ENCODE measurements around the gene FXYD3.
"Not testable (repeated sequence)": the region's sequence is repeated elsewhere in the genome, so short reads cannot be mapped to it uniquely, and the experiment has no call there.

- TF ChIP-seq POLR2AphosphoS5 (IDR thresholded peaks at IDR 0.05; ENCODE audit: low read depth); CTCF (IDR thresholded peaks at IDR 0.05; ENCODE audit: insufficient read depth, low read length); REST (IDR thresholded peaks at IDR 0.05; ENCODE audit: insufficient replicate concordance, low read depth); GABPA (IDR thresholded peaks at IDR 0.05; ENCODE audit: low read depth); SPI1 (IDR thresholded peaks at IDR 0.05; ENCODE audit: borderline replicate concordance, low read depth): not testable (repeated sequence)
Observed at GRCh38 chr19:35129724-35130274, 14.2 kb downstream of the FXYD3 start.

All from HL-60 (cell line).